ENCODE measurements around the gene TLCD3A.
"Not testable (repeated sequence)": the region's sequence is repeated elsewhere in the genome, so short reads cannot be mapped to it uniquely, and the experiment has no call there.

TLCD3A gene

DNA sequence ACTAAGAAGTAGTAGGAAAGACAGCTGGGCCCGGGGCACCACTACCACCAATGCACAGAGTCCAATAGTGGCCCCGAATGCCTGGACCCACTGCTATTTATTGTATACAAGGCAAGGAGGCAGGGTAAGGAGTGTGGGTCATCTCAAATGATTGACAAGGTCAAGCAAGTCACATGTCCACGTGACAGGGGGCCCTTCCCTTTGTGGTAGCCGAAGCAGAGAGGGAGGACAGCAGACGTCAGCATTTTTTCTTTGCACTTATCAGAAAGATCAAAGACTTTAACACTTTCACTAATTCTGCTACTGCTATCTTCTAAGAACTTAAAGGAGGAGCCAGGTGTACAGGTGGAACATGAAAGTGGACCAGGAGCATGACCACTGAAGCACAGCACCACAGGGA lies 24.3 kb upstream of the TLCD3A start:
- ATAC-seq (no peak), DNase-seq (no peak)

DNA sequence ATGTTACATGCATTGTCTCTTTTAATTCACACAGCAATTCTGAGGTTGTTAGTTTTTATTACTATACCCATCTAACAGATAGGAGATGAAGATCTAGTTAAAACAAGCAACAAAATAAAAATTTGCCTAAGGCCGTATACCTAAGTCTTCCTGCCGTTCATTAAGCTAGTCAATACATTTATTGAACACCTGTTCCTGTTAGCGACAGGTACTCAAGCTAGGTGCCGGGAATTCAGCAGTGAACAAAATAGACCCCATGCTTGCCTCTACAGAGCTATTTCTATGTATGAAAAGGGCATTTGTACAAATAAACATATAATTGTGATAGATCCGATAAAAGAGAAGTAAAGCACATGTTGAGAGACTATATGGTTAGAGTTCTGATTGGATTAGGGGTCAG lies 14.3 kb upstream of the TLCD3A start:
- no peak for ATAC-seq

DNA sequence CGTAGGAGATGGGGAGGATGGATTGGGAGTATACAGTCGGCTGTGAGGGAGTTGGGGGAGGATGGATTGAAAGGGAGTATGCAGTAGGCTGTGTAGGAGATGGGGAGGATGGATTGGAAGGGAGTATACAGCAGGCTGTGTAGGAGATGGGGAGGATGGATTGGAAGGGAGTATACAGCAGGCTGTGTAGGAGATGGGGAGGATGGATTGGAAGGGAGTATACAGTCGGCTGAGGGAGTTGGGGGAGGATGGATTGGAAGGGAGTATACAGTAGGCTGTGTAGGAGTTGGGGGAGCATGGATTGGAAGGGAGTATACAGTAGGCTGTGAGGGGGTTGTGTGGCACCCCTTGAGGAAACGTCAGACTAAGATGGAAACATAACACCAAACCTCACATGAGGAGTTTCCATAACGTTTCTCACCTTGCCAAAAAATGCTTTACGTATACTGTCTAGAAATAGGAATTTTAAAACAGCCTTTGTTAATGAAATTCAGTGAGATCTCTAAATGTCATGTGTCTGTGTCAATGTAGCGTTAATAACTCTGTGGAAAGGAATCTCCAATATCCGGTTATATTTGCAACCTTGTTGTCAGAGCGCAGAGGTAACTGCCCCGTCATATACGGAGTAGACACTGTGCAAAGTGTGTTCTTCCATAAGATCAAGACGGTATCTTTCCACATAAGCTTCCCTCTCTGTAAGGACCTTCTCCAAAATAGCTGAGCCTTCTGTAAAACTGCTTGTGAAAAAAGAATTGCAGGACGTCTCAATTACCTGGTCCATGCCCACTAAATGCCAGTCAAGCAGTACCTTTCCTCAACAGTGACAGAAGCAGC lies 11.5 kb upstream of the TLCD3A start:
- ATAC-seq: no peak
- DNase-seq: no peak

More for the DNA sequence above, 14.3 kb upstream of the TLCD3A start:
- no peak for DNase-seq

DNA sequence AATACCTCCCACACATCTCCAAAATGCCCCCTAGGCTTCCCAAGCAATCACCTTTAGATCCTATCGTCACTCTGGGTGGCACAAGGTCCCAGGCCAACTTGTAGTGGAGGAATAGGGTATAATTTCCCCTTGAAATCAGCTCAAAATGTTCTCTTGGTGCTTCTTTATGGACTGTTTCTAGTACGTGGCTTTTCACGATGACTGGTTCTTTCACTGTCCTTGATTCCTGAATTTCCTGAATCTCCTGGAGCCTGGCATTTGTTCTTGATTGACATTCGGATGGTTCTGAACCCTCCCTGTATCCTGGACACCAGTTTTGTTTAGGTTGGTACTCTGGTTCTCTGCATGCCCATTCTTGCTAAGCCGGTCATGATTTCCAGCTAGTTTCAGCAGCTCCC lies 10.9 kb upstream of the TLCD3A start:
- no peak for ATAC-seq
- no peak for DNase-seq

DNA sequence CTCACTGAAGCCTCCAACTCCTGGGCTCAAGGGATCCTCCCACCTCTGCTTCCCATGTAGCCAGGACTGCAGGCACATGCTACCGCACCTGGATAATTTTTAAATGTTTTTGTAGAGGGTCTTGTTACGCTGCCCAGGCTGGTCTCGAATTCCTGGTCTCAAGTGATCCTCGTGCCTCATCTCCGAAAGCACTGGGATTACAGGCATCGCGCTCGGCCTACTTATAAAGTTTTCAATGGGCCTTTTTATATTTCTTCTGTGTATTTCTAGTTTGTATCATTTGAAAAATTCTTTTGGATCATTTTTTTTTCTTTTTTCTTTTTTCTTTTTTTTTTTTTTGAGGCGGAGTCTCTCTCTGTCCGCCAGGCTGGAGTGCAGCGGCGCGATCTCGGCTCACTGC lies 7.3 kb upstream of the TLCD3A start:
- no peak for ATAC-seq
- no peak for DNase-seq

DNA sequence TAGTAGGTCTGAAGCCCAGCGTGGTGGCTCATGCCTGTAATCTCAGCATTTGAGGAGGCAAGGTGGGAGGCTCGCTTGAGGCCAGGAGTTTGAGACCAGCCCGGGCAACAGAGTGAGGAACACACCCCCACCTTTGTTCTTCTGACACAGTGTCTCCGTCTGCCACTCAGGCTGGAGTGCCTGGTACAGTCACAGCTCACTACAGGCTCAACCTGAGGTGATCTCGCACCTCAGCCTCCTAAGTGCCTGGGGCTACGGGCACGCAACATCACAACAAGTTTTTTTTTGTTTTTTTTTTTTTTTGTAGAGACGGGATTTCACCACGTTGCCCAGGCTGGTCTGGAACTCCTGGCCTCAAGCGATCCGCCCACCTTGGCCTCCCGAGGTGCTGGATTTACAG lies 6.7 kb upstream of the TLCD3A start:
- DNase-seq (no peak), ATAC-seq (no peak)

DNA sequence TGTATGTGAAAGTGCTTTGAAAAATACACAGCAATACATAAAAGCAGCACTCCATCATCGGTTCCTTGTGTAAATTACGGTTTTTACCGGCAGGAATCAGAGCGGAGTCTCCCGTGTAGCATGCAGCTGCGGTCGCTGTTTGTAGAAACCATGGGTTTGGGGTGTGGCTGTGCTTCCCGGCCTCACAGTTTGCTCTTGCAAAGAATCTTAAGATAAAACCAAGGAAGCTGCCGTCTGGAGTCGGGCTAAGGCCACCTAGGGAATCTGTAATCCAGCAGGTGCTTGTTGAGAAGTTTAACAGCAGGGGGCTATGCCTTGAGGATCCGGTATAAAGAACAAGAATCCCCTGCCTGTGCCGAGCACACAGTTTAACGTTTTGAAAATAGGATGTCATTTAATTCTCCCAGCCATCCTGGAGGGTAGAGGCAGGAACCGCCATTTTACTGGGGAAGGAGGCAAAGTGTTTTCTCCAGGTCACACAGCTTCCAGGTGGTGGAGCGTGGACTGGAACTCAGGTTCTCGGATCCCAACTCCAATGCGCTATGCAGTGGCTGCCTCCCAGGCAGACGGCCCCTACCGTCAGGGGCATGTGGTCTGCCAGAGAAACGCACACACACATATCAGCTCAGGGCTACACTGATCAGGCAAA lies 6.0 kb upstream of the TLCD3A start:
- no peak for ATAC-seq

DNA sequence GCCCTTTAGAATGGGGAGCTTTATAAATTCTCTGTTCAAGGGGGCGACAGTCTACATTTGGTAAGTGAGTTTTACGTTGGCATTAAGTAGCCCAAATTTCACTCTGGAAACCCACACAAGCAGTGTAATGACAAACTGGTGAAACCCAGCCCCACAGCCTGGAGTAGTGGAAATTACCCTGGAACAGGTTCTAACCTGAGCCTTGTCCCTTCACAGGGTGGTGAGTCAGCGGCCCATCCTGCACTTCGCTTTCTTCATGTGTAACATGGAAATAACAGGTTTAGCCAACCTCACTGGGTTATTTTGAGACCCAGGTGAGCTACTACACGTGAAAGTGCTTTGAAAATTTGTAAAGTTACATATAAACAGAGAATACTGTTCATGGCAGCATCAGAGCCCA lies 3.5 kb upstream of the TLCD3A start:
- peak; percentile 26 for ATAC-seq
- DNase-seq: no peak

More for the DNA sequence above, 6.0 kb upstream of the TLCD3A start:
- DNase-seq: no peak

DNA sequence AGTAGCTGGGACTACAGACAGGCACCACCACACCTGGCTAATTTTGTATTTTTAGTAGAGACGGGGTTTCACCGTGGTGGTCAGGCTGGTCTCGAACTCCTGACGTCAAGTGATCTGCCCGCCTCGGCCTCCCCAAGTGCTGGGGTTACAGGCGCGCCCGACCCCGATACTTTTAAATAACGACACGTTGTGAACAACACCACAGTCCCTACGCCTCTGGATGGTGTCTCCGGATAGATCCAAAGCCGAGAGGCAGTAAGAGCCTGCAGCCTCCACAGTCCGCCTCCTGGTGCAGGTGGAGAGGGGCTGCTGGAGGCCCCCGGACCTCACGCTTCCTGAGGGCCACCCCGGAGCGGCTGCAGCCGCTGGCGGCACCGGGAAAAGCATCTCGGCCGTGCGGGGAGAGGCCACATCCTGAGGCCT lies 741 bp upstream of the TLCD3A start:
- ATAC-seq: no peak
- DNase-seq: no peak

DNA sequence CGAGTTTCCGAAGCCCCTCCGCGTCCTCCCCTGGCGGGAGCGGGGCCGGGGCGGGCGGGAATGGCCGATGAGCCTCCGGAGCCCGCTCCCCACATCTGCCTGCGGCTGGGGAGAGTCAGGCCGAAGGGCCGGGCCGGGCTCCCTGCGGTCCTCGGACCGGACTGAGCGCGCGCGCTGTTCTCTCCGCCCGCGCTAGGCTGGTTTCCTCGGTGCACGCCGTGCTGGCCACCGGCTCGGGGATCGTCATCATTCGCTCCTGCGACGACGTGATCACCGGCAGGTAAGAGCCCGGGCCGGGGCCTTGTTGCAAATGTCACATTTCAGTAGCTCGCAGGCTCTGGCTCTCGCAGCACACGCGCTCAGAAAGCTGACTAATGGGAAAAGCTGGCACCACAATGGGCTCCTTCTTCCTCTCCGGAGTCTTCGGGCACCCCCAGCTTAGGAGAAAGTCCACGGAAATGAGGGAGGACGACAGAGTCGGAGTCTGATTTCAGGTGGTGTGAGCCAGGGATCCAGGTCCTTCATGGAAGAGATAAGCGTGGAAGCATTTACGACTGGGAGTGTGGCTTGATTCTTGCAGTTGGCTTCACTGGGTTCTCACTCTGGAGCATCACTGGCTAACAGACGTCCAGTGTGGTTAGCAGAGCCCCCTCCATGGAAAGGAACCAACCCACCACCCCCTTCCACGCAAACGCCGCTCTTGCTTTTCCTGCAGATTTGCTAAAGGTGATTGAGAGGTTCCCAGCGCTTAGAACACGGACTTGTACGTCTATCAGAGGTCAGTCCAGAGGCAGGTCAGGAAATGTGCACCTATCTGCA lies 715 bp downstream of the TLCD3A start:
- peak; percentile 79 for DNase-seq

DNA sequence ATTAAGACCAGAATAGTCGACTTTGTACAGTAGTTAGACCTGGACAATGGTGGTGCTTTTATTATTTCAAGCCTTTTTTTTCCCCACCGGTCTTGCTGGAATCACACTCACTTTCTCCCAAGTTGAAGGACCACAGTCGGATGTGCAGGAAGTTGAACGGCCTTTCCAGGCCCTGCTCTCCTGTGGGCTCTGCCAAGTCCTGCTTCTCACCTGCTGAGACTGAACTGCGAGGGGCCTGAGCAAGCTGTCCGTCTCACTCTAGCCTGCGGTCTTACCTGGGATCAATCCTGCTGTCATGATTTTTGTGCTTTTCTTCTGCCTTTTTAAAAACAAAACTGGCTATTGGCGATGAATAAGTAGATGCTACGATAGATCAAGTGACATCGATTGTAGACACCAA lies 1.3 kb downstream of the TLCD3A start:
- ATAC-seq (no peak), DNase-seq (no peak)

More for the DNA sequence above, 715 bp downstream of the TLCD3A start:
- peak; percentile 59 for ATAC-seq

DNA sequence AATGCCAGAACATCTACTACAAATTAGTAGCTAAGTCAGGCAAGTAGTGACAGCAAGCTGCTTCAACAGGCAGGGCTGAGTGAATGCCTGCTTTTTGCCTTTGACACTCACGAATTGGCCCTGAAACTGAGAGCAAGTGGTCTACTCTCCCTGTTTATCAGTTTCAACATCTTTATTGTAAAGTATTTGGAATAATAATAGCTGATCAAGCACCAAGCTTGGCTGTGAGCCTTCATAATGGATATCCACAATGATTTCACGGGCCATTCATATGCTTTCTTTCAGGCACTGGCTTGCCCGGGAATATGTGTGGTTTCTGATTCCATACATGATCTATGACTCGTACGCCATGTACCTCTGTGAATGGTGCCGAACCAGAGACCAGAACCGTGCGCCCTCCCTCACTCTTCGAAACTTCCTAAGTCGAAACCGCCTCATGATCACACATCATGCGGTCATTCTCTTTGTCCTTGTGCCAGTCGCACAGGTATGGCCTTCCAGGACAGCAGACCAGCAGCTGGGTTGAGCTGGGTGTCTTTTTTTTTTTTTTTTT lies 5.2 kb downstream of the TLCD3A start:
- no peak for DNase-seq
- no peak for ATAC-seq

DNA sequence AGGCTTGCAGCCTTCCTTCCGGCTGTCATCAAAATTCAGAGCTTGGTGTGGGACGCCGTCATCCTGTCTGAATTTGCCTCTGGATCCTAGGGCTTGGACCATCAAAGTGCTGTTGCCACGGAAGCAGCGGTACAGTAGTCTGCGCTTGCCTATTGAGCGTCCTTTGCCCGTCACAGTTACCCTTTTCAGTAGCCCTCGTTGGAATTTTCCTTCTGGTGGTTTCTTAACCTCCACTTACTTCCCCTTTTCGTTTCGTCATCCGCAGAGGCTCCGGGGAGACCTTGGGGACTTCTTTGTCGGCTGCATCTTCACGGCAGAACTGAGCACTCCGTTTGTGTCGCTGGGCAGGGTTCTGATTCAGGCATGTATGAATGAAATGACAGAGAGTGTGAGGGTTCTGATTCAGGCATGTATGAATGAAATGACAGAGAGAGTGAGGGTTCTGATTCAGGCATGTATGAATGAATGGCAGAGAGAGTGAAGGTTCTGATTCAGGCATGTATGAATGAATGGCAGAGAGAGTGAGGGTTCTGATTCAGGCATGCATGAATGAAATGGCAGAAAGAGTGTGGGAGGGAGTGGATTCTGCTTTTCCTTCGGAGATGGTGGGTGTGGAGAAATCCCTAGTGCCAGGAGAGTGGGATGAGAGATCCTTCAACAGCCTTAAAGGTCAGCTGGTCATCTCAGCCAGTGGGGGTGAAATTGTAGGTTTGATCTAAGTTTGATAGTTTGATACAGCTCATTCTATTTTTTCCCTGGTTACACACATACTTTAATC lies 8.0 kb downstream of the TLCD3A start:
- DNase-seq: peak; percentile 46
- peak; percentile 81 for ATAC-seq

DNA sequence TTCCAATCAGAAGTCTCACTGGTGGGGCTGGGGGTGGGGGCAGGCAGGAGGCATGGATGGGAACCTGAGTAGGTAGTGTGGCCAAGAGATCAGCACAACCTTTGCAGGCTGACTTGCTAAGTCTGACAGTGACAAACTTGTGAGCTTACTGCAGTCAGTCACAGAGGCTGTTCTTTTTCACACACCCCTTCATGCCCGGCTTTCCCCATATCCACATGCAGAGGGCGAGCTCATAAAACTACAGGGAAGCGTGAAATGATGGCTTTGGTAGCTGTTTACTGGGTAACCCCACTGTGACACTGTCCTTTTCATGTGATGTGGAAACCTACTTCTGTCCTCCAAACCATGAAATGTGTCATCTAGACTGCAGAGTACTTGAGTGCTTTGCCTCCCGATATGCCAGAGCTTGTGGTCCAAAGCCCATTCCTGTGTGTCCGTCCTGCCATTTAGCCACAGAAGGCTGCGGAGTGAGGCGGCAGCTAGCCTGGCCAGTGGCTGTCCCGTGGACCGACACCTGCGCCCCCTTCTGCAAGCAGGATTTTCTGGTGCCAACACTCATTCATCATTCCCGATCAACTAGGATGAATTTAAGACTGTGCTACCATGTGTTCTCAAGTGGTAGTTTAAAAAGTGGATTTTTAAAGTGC lies 9.9 kb downstream of the TLCD3A start:
- no peak for DNase-seq
- no peak for ATAC-seq

DNA sequence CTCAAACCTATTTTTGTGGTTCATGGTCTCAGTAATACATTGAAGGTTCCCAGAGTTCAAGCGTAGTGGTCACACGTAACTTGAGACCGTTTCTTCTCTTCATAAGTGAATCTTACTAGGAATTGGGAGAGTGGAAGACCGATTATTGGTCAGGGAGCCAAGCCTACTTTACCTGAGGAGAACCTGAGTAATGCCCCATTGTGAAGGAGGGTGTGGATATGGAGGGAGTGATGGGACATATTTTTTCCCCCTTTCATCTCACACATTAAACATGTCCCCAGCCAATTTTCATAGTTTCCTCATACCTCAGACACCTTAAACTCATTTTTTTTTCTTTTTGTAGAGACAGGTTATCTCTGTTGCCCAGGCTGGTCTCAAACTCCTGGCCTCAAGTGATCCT lies 10.7 kb downstream of the TLCD3A start:
- ATAC-seq: no peak
- no peak for DNase-seq

DNA sequence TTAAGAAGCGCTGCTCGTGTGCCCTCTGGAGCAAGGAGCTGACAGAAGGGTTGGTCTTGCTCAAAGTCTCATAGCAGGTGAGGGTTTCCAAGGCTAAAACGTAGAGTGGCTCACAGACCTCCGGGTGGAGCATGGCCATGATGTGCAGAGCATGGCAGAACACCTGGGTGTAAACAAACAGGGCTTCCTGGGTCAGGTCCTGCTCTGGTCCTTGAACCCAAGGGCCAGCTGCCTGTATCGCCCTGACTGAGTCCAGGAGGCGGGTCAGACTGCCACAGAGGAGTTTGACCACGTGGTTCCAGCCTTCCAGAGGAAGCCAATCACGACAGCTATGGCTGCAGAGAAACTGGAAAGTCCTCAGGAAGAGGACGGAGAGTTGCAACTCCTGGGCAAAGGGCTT lies 12.5 kb downstream of the TLCD3A start:
- DNase-seq (no peak), ATAC-seq (no peak)

DNA sequence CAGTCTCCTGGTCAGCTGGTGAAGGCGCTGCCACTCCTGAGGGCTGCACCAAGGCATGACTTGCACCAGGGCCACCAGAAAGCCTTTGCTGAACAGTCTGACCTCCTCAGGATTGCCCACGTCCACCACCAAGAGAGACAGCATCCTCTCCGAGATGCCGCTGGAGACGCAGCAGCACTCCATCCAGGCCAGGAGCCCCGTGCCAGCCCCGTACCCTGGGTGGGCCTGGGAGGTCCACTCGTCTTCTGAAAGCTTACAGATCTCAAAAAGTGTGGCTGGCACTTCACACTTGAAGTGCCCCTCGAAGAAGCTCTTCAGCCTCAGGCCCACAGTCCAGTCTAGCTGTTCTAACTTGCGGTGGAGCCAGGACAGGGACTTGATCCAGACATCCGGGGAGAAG lies 13.0 kb downstream of the TLCD3A start:
- ATAC-seq (no peak), DNase-seq (no peak)

DNA sequence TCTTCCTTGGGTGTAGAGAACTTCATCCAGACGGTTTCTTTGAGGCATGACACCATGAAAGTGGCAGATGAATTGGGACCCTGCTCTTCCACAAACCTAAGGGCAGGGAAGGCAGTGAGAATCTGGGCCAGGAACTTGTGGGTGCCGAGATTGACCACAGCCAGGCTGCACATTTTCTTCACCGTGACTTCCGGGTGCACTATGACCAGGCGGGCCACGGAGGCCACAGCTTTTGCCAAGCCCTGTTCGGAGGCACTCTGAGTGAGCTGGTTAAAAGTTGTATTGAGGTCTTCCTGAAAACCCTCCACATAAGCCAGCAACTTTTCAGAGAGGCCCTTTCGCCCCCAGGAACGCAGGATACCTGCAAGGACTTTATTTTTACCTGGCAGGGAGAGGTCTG lies 13.8 kb downstream of the TLCD3A start:
- DNase-seq: no peak
- no peak for ATAC-seq

DNA sequence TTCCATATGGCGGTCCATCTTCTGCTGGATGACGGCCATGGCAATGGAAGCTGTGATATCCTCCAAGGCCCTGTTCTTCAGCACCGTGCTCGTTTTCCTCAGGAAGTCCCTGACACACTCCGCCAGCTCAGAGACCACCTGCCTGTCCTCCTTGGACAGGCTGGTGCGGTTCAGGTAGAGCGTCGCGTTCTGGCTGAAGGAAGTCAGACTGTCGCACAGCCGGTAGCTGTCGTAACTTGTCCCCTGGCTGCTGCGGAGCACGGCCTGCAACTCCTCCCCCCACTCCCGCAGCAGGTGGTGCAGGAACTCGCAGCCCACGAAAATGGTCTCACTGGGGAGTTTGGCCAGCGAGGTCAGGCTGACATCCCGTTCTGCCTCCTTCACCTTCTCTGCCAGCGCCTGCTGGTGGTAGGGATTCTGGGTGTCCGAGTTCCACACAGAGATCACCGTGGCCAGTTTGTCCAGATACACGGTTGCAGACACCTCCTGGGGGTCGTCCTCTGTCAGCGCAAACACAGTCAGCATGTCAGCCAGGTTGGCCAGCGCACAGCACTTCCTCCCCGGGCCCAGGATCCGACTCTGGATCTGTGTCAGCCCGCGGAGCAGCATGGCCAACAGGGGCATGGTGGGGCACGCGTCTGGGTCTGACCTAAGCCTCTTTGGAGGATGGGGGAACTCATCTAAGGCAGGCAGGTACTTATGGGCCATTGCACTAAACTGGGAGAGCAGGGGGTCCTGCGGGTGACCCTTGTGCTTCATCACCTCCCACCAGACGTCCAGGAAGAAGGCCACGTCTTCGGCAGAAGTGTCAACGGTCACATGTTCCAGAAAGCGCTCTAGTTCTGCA lies 14.6 kb downstream of the TLCD3A start:
- DNase-seq: no peak
- ATAC-seq: no peak

DNA sequence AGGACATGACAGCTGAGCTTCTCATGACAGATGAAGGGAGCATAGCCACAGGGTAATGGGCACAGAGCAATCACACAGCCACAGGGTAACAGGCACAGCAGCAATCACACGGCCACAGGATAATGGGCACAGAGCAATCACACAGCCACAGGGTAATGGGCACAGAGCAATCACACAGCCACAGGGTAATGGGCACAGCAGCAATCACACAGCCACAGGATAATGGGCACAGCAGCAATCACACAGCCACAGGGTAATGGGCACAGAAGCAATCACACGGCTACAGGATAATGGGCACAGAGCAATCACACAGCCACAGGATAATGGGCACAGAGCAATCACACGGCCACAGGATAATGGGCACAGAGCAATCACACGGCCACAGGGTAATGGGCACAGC lies 16.2 kb downstream of the TLCD3A start:
- ATAC-seq, DNase-seq: not testable (repeated sequence)

All from stimulated activated naive CD8-positive, alpha-beta T cell treated with anti-CD3 and anti-CD28 coated beads, Interleukin-15, Interleukin-2, amounts not matched to agents 100 U/mL and 50 U/mL, for 24 hours (primary cell).